Measurements from ENCODE around the gene CMTM2.
"Not testable (repeated sequence)": the region's sequence is repeated elsewhere in the genome, so short reads cannot be mapped to it uniquely, and the experiment has no call there.

CMTM2 gene

GRCh38 chr16:66610111-66610820 lies 31.0 kb downstream of the CMTM2 start:
- DNase-seq, result no peak

GRCh38 chr16:66611911-66612310 lies 32.6 kb downstream of the CMTM2 start:
- not testable (repeated sequence) for DNase-seq

GRCh38 chr16:66612422-66612821 lies 33.2 kb downstream of the CMTM2 start:
- DNase-seq, result no peak

GRCh38 chr16:66614161-66614802 lies 35.0 kb downstream of the CMTM2 start:
- DNase-seq, result no peak

GRCh38 chr16:66616169-66616568 lies 36.9 kb downstream of the CMTM2 start:
- DNase-seq, result no peak

- peak; percentile 41 for DNase-seq
Measured at GRCh38 chr16:66616592-66616991, 37.3 kb downstream of the CMTM2 start.

GRCh38 chr16:66617010-66617434 lies 37.8 kb downstream of the CMTM2 start:
- no peak for DNase-seq

GRCh38 chr16:66617728-66618127 lies 38.5 kb downstream of the CMTM2 start:
- DNase-seq, result no peak

- DNase-seq, result no peak
Measured at GRCh38 chr16:66618588-66619375, 39.5 kb downstream of the CMTM2 start.

- peak; percentile 46 for DNase-seq
Measured at GRCh38 chr16:66619534-66620428, 40.5 kb downstream of the CMTM2 start.

GRCh38 chr16:66620429-66620795 lies 41.1 kb downstream of the CMTM2 start:
- no peak for DNase-seq

GRCh38 chr16:66621973-66622372 lies 42.7 kb downstream of the CMTM2 start:
- no peak for DNase-seq

- no peak for DNase-seq
Measured at GRCh38 chr16:66622863-66623262, 43.6 kb downstream of the CMTM2 start.

GRCh38 chr16:66623755-66624154 lies 44.5 kb downstream of the CMTM2 start:
- DNase-seq, result no peak

GRCh38 chr16:66627611-66628378 lies 48.5 kb downstream of the CMTM2 start:
- DNase-seq, result not testable (repeated sequence)

- DNase-seq, result no peak
Measured at GRCh38 chr16:66629856-66630255, 50.6 kb downstream of the CMTM2 start.

GRCh38 chr16:66630561-66631260 lies 51.4 kb downstream of the CMTM2 start:
- DNase-seq, result not testable (repeated sequence)

GRCh38 chr16:66631558-66631957 lies 52.3 kb downstream of the CMTM2 start:
- DNase-seq, result not testable (repeated sequence)

- no peak for DNase-seq
Measured at GRCh38 chr16:66634527-66635196, 55.4 kb downstream of the CMTM2 start.

- no peak for DNase-seq
Measured at GRCh38 chr16:66635406-66635805, 56.1 kb downstream of the CMTM2 start.

GRCh38 chr16:66636199-66636598 lies 56.9 kb downstream of the CMTM2 start:
- no peak for DNase-seq
